ENCODE results near the gene ASTN2. TPM values are rescaled to one million over a fixed set of nuclear protein-coding genes. Genes with fewer than 3 reads are reported as not detected.

Gene ASTN2
- polyA plus RNA-seq, 2 donors: 0.26 to 0.35 TPM

DNA sequence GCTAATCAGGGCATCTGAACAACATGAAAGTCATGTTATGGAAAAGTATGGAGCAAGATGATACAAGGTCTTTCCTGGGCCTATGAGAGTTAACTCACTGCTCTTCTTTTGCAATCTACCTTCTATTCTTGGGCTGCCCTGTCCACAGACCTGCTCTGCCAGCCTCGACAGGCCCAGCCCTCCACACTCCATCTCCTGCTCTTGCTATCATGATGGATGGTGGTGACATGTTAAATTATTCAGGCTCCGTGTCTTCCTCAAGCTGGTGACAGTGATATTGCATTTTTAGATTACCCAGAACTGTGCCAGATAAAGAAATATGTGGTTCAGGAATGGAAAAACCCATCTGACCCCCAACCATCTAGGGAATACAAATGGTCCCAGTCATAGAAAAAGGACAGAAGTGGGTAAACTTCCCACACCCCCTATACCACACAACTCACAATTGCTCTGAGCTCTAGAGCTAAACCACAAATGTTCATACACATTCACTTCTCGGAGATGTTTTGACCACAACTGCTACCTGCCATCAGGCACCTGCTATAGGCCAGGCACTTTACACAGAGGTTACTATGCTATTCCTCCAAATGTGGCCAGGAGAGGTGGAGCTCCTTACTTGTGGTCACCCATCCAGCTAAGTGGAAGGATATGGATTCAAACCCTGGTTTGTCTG lies 311.3 kb downstream of the ASTN2 start:
- WGBS, 2 donors: 42 to 58% methylated on average over 3 of the region's 3 CpGs
- H3K9me3 ChIP-seq (ENCODE audit: control insufficient read depth in 2 of 2, insufficient read depth in 1 of 2, low read depth in 1 of 2, low read length in 1 of 2): no peaks in the 10 kb centered on the region
- H3K4me1 ChIP-seq (ENCODE audit: control insufficient read depth in 2 of 2, insufficient read depth in 2 of 2, low read length in 1 of 2): no peaks in the 10 kb centered on the region
- H3K27ac ChIP-seq (ENCODE audit: low read depth in 2 of 2, low read length in 1 of 2): no peak overlapping the region
- no peak overlapping the region for H3K4me3 ChIP-seq (ENCODE audit: low read depth in 1 of 2, low read length in 2 of 2)
- H3K27me3 ChIP-seq (ENCODE audit: control insufficient read depth in 1 of 2, insufficient read depth in 2 of 2, low read length in 2 of 2): no peaks in the 10 kb centered on the region
- H3K36me3 ChIP-seq (ENCODE audit: control insufficient read depth in 2 of 2, insufficient read depth in 2 of 2, low read length in 1 of 2): no peaks in the 10 kb centered on the region

DNA sequence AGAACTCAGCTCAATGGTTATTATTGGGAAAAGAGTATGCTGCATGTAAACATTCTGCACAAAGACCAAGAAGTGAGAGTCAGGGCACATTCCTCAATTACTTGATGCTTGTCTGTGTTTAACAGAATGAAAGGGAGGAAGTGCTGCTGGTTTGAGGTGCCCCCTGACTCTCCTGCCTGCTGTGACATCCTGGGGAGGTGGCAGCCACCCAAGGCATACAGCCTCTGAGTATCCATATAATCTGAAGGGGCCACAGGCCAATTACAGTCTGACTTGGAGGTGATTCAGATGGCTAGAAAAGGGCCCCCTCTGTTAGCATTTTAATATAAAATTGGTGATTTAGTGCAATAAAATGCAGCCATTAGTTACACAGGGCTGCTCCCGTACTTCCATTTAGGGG lies 313.8 kb downstream of the ASTN2 start:
- H3K4me1 ChIP-seq (ENCODE audit: control insufficient read depth in 2 of 2, insufficient read depth in 2 of 2, low read length in 1 of 2): no peaks in the 10 kb centered on the region
- H3K4me3 ChIP-seq (ENCODE audit: low read depth in 1 of 2, low read length in 2 of 2): no peak overlapping the region
- no peaks in the 10 kb centered on the region for H3K36me3 ChIP-seq (ENCODE audit: control insufficient read depth in 2 of 2, insufficient read depth in 2 of 2, low read length in 1 of 2)
- H3K27ac ChIP-seq (ENCODE audit: low read depth in 2 of 2, low read length in 1 of 2): no peak overlapping the region
- no peaks in the 10 kb centered on the region for H3K9me3 ChIP-seq (ENCODE audit: control insufficient read depth in 2 of 2, insufficient read depth in 1 of 2, low read depth in 1 of 2, low read length in 1 of 2)
- H3K27me3 ChIP-seq (ENCODE audit: control insufficient read depth in 1 of 2, insufficient read depth in 2 of 2, low read length in 2 of 2): no peaks in the 10 kb centered on the region
- WGBS, 2 donors: 77 to 88% methylated on average over 1 of the region's 1 CpG

DNA sequence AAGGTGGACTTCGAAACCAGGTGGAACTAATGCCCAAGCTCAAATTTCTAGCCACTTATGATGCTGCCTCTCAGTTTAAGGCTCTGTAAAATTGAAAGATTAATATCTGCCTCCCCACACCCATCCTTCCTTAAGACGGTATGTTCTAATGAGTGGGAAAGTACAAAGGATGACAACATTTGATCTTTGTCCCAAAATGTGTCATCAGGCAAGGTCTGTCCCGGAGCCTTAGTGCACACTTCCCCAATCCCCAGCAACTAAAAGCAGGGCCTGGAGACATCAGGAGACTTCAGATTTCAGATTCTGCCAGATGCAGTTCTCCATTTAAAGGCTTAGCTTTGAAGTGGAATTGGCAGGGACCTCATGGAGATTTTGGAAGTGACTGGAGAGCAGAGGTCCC lies 316.5 kb downstream of the ASTN2 start:
- H3K27ac ChIP-seq (ENCODE audit: low read depth in 2 of 2, low read length in 1 of 2): no peak overlapping the region
- no peak overlapping the region for H3K4me3 ChIP-seq (ENCODE audit: low read depth in 1 of 2, low read length in 2 of 2)
- no peaks in the 10 kb centered on the region for H3K9me3 ChIP-seq (ENCODE audit: control insufficient read depth in 2 of 2, insufficient read depth in 1 of 2, low read depth in 1 of 2, low read length in 1 of 2)
- no peaks in the 10 kb centered on the region for H3K4me1 ChIP-seq (ENCODE audit: control insufficient read depth in 2 of 2, insufficient read depth in 2 of 2, low read length in 1 of 2)
- no peaks in the 10 kb centered on the region for H3K27me3 ChIP-seq (ENCODE audit: control insufficient read depth in 1 of 2, insufficient read depth in 2 of 2, low read length in 2 of 2)
- H3K36me3 ChIP-seq (ENCODE audit: control insufficient read depth in 2 of 2, insufficient read depth in 2 of 2, low read length in 1 of 2): no peaks in the 10 kb centered on the region
- 45 to 62% methylated on average over 3 of the region's 3 CpGs for WGBS, 2 donors

DNA sequence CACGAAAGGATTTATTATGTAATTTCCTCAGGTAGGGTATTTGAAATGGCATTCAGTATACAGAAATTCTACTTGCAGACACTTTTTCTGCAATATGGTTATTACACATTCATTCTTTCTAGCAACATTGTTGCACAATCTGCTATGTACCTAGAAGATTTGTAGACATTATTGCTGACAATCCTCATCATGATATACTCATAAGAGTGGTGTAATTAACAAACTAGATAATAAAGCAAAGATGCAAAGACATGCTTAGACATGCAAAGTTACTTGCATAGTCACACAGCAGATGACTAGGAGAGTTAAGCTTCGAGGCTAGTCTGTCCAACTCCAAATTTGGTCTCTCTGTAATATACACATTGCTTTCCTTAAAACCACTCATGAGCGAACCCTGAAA lies 317.1 kb downstream of the ASTN2 start:
- no peaks in the 10 kb centered on the region for H3K36me3 ChIP-seq (ENCODE audit: control insufficient read depth in 2 of 2, insufficient read depth in 2 of 2, low read length in 1 of 2)
- H3K9me3 ChIP-seq (ENCODE audit: control insufficient read depth in 2 of 2, insufficient read depth in 1 of 2, low read depth in 1 of 2, low read length in 1 of 2): no peaks in the 10 kb centered on the region
- no peak overlapping the region for H3K27ac ChIP-seq (ENCODE audit: low read depth in 2 of 2, low read length in 1 of 2)
- 63 to 67% methylated on average over 3 of the region's 3 CpGs for WGBS, 2 donors
- no peaks in the 10 kb centered on the region for H3K4me1 ChIP-seq (ENCODE audit: control insufficient read depth in 2 of 2, insufficient read depth in 2 of 2, low read length in 1 of 2)
- no peak overlapping the region for H3K4me3 ChIP-seq (ENCODE audit: low read depth in 1 of 2, low read length in 2 of 2)
- H3K27me3 ChIP-seq (ENCODE audit: control insufficient read depth in 1 of 2, insufficient read depth in 2 of 2, low read length in 2 of 2): no peaks in the 10 kb centered on the region

DNA sequence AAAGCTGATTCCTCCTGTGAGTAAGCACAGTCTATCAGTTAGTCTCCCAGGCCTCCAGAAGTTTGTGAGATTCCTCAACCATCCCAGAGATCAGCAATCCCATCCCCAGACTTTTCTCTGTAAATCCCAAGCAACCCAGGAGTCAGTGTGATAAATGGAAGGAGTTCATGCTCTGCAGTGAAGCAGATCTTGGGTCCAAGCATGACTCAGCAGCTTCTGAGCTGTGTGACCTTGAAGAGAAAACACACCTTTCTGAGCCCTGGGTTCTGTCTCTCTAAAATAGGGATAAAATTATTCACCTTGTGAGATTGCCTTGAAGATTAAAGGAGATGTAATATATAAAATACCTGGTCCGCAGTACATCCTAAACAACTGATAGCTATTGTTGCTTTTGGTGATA lies 318.7 kb downstream of the ASTN2 start:
- H3K4me1 ChIP-seq (ENCODE audit: control insufficient read depth in 2 of 2, insufficient read depth in 2 of 2, low read length in 1 of 2): no peaks in the 10 kb centered on the region
- H3K9me3 ChIP-seq (ENCODE audit: control insufficient read depth in 2 of 2, insufficient read depth in 1 of 2, low read depth in 1 of 2, low read length in 1 of 2): no peaks in the 10 kb centered on the region
- WGBS, 2 donors: 86 to 95% methylated on average over 1 of the region's 1 CpG
- H3K4me3 ChIP-seq (ENCODE audit: low read depth in 1 of 2, low read length in 2 of 2): no peak overlapping the region
- H3K36me3 ChIP-seq (ENCODE audit: control insufficient read depth in 2 of 2, insufficient read depth in 2 of 2, low read length in 1 of 2): no peaks in the 10 kb centered on the region
- no peak overlapping the region for H3K27ac ChIP-seq (ENCODE audit: low read depth in 2 of 2, low read length in 1 of 2)
- no peaks in the 10 kb centered on the region for H3K27me3 ChIP-seq (ENCODE audit: control insufficient read depth in 1 of 2, insufficient read depth in 2 of 2, low read length in 2 of 2)

DNA sequence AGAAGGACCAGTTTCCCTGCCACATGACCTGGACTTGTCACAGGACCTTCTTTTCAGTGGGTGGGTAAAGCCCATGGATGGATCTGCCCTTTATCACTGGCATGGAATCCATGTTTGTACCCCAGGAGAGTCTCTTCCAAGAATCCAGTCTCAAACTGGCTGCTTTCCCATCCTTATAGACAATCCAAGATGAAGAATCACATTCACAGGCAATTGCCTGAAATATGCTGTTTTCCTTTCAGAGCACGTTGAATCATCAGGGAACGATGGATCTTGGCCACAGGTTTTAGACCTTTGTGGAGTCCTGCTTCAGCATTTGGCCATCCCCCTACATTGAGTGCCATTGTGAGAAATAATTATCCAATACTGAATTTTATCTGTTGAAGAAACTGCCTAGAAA lies 319.8 kb downstream of the ASTN2 start:
- Histone ChIP-seq H3K36me3 (ENCODE audit: control insufficient read depth in 2 of 2, insufficient read depth in 2 of 2, low read length in 1 of 2) (no peaks in the 10 kb centered on the region), H3K4me1 (ENCODE audit: control insufficient read depth in 2 of 2, insufficient read depth in 2 of 2, low read length in 1 of 2) (no peaks in the 10 kb centered on the region), H3K27me3 (ENCODE audit: control insufficient read depth in 1 of 2, insufficient read depth in 2 of 2, low read length in 2 of 2) (no peaks in the 10 kb centered on the region), H3K27ac (ENCODE audit: low read depth in 2 of 2, low read length in 1 of 2) (no peak overlapping the region), H3K9me3 (ENCODE audit: control insufficient read depth in 2 of 2, insufficient read depth in 1 of 2, low read depth in 1 of 2, low read length in 1 of 2) (no peaks in the 10 kb centered on the region), H3K4me3 (ENCODE audit: low read depth in 1 of 2, low read length in 2 of 2) (no peak overlapping the region)
- 54 to 70% methylated on average over 2 of the region's 2 CpGs for WGBS, 2 donors

DNA sequence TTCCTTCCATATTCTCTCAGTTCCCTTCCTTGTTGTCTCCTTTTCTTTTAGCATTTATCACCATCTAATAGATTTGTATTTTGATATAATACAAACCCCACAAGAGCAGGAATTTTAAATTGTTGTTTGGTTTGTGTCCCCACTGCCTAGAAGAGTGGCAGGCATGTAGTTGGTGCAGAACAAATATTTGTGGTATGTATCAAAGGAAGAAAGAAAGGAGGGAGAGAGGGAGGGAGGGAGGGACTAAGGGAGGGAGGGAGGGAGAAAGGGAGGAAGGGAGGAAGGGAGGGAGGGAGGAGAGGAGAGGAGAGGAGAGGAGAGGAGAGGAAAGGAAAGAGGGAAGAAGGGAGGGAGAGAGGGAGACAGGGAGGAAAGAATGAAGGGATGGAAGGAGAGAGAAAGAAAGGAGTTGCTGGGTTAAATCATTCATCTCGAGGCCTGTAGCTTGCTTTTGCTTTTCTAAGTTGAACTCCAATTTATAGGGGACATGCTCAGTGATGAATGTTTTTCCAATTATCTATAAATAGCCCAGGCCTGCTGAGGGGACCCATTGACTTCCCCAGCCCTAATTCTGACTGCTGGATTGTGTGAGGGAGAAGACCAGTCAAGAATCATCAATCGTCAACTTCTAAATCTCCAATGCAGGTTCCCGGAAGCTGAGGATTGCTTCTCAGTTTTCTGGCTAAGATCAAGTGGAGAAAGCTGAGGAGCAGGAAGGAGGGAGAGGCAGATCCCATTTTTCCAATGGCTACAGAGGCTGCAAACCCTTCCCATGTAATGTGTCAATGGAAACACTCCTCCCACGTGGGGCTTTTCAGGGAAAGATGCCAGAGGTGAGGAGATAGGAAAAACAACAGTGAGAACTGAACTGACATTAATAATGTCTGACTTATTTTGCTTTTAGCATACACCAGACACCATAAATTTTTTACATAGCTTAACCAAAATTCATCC lies 320.7 kb downstream of the ASTN2 start:
- Histone ChIP-seq H3K4me1 (ENCODE audit: control insufficient read depth in 2 of 2, insufficient read depth in 2 of 2, low read length in 1 of 2) (no peaks in the 10 kb centered on the region), H3K36me3 (ENCODE audit: control insufficient read depth in 2 of 2, insufficient read depth in 2 of 2, low read length in 1 of 2) (no peaks in the 10 kb centered on the region), H3K27me3 (ENCODE audit: control insufficient read depth in 1 of 2, insufficient read depth in 2 of 2, low read length in 2 of 2) (no peaks in the 10 kb centered on the region), H3K4me3 (ENCODE audit: low read depth in 1 of 2, low read length in 2 of 2) (no peak overlapping the region), H3K27ac (ENCODE audit: low read depth in 2 of 2, low read length in 1 of 2) (no peak overlapping the region), H3K9me3 (ENCODE audit: control insufficient read depth in 2 of 2, insufficient read depth in 1 of 2, low read depth in 1 of 2, low read length in 1 of 2) (no peaks in the 10 kb centered on the region)
- WGBS, 2 donors: 50 to 54% methylated on average over 4 of the region's 4 CpGs

DNA sequence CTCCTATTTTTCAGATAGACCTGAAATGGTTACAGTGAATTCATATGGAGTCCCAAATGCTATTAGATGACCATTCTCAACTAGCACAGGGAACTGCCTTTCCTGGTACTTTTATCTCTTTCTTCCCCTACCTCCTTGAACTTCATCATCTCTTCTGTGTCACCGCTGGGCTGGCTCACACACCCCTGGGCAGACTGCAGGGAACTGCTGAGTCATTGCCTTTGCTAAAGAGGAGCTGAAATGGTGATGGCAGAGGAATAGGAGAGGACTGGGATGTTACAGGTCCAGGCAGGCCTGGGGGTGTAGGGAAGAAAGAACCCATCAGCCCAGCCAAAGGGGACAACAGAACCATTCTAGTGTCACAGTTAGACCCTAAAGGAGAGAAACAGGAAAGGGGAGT lies 322.3 kb downstream of the ASTN2 start:
- WGBS, 2 donors: 2 to 7% methylated on average over 1 of the region's 1 CpG
- Histone ChIP-seq H3K27me3 (ENCODE audit: control insufficient read depth in 1 of 2, insufficient read depth in 2 of 2, low read length in 2 of 2) (no peaks in the 10 kb centered on the region), H3K9me3 (ENCODE audit: control insufficient read depth in 2 of 2, insufficient read depth in 1 of 2, low read depth in 1 of 2, low read length in 1 of 2) (no peaks in the 10 kb centered on the region), H3K4me1 (ENCODE audit: control insufficient read depth in 2 of 2, insufficient read depth in 2 of 2, low read length in 1 of 2) (no peaks in the 10 kb centered on the region), H3K36me3 (ENCODE audit: control insufficient read depth in 2 of 2, insufficient read depth in 2 of 2, low read length in 1 of 2) (no peaks in the 10 kb centered on the region), H3K27ac (ENCODE audit: low read depth in 2 of 2, low read length in 1 of 2) (no peak overlapping the region), H3K4me3 (ENCODE audit: low read depth in 1 of 2, low read length in 2 of 2) (no peak overlapping the region)

DNA sequence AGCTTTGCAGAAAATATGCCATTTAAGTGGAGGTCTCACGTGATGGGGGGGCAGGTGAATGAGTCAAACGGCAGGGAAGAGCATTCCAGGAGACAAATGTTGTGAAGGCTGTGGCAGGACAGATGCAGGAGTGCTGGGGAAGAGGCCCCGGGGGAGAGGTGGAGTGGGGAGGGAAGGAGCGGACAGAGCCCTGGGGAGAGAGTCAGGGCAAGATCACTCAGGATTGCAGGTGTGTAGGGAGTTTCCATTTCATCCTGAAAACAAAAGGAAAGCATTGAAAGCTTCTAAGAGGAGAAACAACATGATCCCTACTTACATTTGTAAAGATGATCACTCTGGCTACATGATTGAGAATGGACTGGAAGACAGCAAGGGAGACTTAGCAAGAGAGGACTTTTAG lies 323.3 kb downstream of the ASTN2 start:
- Histone ChIP-seq H3K27me3 (ENCODE audit: control insufficient read depth in 1 of 2, insufficient read depth in 2 of 2, low read length in 2 of 2) (no peaks in the 10 kb centered on the region), H3K4me3 (ENCODE audit: low read depth in 1 of 2, low read length in 2 of 2) (no peak overlapping the region), H3K4me1 (ENCODE audit: control insufficient read depth in 2 of 2, insufficient read depth in 2 of 2, low read length in 1 of 2) (no peaks in the 10 kb centered on the region), H3K27ac (ENCODE audit: low read depth in 2 of 2, low read length in 1 of 2) (no peak overlapping the region), H3K36me3 (ENCODE audit: control insufficient read depth in 2 of 2, insufficient read depth in 2 of 2, low read length in 1 of 2) (no peaks in the 10 kb centered on the region), H3K9me3 (ENCODE audit: control insufficient read depth in 2 of 2, insufficient read depth in 1 of 2, low read depth in 1 of 2, low read length in 1 of 2) (no peaks in the 10 kb centered on the region)
- 41 to 44% methylated on average over 4 of the region's 4 CpGs for WGBS, 2 donors

Data from esophagus (tissue), 2 donors.